Epithelial cell of esophagus (primary cell): ENCODE measurements around the gene CUL3.

Experiments
- DNase-seq: peaks from one replicate; pipeline ENCODE4 v3.0.0; 2010; ENCODE audit warnings: low read depth
- H3K4me3 ChIP-seq: 2 replicates; pipeline ENCODE4 v1.5.1; 2011; ENCODE audit warnings: mild to moderate bottlenecking, low read length, control low read depth
- TF ChIP-seq, protein P1 (sequence below): IDR thresholded peaks from 2 replicates; pipeline ENCODE4 v1.5.1; 2011; ENCODE audit warnings: low read depth, mild to moderate bottlenecking, low read length, control low read depth, inconsistent platforms; ENCODE audit not compliant: insufficient read depth; ENCODE audit errors: missing control alignments

Gene CUL3

DNA sequence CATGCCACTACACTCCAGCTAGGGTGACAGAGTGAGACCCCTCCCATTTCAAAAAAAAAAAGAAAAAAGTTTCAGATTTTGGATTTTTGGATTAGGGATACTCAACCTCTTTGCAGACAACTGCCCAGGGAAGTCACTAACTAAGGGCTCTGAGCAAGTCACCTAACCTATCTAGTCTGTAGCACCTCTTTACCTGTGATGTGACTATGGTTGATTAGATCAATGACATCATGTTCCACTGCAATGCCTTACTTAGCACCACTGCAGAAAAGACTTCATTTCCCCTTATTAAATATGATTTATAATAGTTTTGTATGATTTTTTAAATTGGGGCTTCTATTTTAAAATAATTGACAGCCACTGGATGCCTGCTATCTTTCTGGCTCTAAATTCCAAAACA, 41.2 kb downstream of the CUL3 start:
- TF ChIP-seq, protein P1, sequence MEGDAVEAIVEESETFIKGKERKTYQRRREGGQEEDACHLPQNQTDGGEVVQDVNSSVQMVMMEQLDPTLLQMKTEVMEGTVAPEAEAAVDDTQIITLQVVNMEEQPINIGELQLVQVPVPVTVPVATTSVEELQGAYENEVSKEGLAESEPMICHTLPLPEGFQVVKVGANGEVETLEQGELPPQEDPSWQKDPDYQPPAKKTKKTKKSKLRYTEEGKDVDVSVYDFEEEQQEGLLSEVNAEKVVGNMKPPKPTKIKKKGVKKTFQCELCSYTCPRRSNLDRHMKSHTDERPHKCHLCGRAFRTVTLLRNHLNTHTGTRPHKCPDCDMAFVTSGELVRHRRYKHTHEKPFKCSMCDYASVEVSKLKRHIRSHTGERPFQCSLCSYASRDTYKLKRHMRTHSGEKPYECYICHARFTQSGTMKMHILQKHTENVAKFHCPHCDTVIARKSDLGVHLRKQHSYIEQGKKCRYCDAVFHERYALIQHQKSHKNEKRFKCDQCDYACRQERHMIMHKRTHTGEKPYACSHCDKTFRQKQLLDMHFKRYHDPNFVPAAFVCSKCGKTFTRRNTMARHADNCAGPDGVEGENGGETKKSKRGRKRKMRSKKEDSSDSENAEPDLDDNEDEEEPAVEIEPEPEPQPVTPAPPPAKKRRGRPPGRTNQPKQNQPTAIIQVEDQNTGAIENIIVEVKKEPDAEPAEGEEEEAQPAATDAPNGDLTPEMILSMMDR, result no peak
- DNase-seq, result no peak
- H3K4me3 ChIP-seq, result no peak overlapping the region

DNA sequence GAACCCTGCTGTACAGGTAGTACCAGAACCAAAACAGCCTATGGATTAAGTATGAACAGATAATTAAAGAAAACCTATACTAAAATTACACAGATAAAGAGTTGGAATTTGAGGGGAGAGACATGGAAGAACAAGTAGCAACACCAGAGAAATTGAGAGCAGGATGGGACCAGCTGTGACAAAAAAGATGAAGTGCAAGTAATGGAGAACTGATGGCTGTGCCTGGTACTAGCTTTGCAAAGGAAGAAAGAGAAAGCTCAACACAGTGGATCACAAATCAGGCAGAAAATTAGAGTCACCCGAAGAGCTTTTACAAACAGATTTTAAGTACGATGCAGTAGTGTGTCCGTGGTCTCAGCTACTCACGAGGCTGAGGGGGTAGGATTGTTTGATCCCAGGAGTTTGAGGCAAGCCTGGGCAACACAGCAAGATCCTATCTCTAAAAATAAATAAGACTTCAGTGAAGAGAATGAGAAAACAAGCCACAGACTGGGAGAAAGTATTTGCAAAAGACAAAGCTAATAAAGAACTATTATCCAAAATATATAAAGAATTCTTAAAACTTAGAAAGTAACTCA, 46.5 kb downstream of the CUL3 start:
- no peak for DNase-seq
- TF ChIP-seq, protein P1, result no peak
- H3K4me3 ChIP-seq, result no peak overlapping the region

DNA sequence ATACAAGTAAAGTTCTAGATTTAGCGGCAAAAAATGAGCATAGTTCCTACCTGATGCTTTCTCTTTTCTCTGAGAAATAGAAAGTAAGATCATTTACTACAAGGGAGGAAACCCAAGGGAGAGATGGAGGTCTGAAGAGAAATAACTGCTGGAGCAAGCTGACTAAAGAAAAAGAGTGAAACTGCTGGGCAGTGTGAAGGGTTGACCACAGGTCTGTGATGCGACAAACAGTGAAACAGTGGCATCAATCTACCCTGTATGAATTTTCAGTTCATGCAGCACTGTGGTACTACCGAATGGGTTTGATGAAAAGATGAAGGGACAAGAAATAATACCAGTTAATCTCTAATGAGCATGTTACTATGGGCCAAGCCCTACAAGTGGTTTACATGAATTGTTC, 52.2 kb downstream of the CUL3 start:
- DNase-seq, result no peak
- no peak overlapping the region for H3K4me3 ChIP-seq
- TF ChIP-seq, protein P1, result no peak

DNA sequence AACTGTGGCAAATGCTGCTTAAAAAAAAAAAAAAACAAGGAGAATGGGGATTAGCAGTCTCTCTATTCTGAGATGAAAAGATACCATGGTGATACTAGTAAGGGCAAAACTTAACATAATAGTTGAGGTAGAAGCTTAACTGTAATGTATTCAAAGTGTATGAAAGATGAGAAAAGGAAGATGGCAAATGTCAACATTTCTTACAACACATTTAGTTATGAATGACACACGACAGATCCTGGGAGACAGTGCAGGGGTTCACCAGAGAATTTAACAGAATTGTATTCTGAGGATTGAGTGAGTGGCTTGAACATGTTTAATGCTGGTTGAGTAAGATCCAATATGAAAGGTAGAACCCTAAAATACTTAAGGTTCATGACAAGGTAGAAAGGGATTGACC, 52.7 kb downstream of the CUL3 start:
- no peak for DNase-seq
- no peak overlapping the region for H3K4me3 ChIP-seq
- TF ChIP-seq, protein P1, result no peak

DNA sequence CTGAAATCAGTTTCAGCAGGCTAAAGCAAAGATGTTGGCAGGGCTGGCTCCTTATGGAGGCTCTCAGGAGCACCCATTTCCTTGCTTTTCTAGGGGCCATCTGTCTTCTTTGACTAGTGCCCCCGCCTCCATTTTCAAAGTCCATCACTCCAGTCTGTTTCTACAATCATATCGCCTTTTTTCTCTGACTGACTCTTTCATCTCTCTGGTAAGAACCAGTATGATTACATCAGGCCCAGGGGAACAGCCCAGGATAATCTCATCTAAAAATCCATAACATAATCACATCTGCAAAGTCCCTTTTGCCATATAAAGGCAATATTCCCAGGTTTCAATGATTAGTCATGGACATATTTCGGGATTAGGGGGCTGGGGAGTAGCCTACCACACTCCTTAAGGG, 57.0 kb downstream of the CUL3 start:
- DNase-seq, result no peak
- TF ChIP-seq, protein P1, result no peak
- no peak overlapping the region for H3K4me3 ChIP-seq

DNA sequence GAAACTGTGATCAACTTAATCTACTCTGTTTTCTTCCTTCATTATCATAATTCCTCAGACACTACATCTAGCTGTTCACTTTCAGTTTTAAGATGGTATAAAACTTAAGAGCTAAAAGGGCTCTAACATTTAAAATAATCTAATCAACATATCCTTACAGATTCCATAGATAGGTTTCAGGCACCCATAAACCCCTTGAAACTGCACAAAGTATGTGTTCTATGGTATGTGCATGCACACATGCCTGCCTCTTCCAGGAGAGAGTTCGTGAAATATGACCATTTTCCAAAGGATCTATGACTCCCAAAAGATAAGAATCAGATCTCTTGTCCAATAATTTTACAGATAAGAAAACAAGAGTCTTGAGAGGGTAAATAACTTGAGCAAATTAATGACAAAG, 59.4 kb downstream of the CUL3 start:
- no peak overlapping the region for H3K4me3 ChIP-seq
- DNase-seq, result no peak
- TF ChIP-seq, protein P1, result no peak

DNA sequence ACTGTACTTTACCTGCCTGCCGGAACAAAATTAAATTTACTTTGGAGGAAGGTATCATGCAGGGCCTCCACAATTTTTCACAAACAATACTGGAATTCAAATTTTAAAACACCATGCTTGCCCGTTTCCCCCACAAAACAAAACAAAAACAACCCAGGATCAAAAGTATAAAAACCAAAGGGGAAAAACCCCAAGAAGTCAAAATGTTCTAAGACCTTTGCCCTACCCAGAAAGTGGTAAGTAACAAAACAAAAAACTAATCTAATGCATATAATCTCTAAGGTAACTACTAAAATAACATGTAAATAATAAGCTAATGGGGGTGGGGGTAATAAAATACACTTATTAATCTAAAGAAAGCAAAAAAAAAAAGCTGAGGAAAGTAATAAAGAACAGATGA, 60.5 kb downstream of the CUL3 start:
- TF ChIP-seq, protein P1, result no peak

More for the DNA sequence above, 60.5 kb downstream of the CUL3 start:
- no peak overlapping the region for H3K4me3 ChIP-seq
- DNase-seq, result no peak
